H1 (cell line): ENCODE measurements around the gene NOL12. TPM values are rescaled to one million over a fixed set of nuclear protein-coding genes. Genes with fewer than 3 reads are reported as not detected.

ENCODE experiments used
- ASH2L ChIP-seq: fragments of 200-600, 300-600 bp; sonication (generic); IDR thresholded peaks from one replicate; pipeline ENCODE4 v1.7.1; 2017; ENCODE audit warnings: low read length
- BRCA1 ChIP-seq: IDR thresholded peaks from 2 replicates; pipeline ENCODE4 v1.6.1; 2012; ENCODE audit warnings: low read depth, low read length, improper control_type of control experiment
- CEBPB ChIP-seq: IDR thresholded peaks from 2 replicates; pipeline ENCODE4 v1.6.1; 2012; ENCODE audit warnings: low read depth, low read length
- CHD2 ChIP-seq: IDR thresholded peaks from 2 replicates; pipeline ENCODE4 v1.6.1; 2012; ENCODE audit warnings: low read length, improper control_type of control experiment
- CREB1 ChIP-seq: IDR thresholded peaks from 2 replicates; pipeline ENCODE4 v1.6.1; 2012; ENCODE audit warnings: inconsistent platforms
- EP300 ChIP-seq, 2 experiments: IDR thresholded peaks; 1 replicate in 1 of 2; 2 replicates in 1 of 2; pipeline ENCODE4 v1.6.1; 2011 to 2012; ENCODE audit warnings: low read depth in 2 of 2, low read length in 2 of 2, mild to moderate bottlenecking in 2 of 2, borderline replicate concordance in 1 of 2, inconsistent platforms in 1 of 2, moderate library complexity in 1 of 2
- GTF2F1 ChIP-seq: IDR thresholded peaks from 2 replicates; pipeline ENCODE4 v1.6.1; 2012; ENCODE audit warnings: low read depth, low read length, improper control_type of control experiment, borderline replicate concordance
- HDAC6 ChIP-seq: IDR thresholded peaks from one replicate; pipeline ENCODE4 v1.7.1; 2012; ENCODE audit warnings: low read depth, mild to moderate bottlenecking, inconsistent platforms, low read length, moderate library complexity
- JUN ChIP-seq: IDR thresholded peaks from 2 replicates; pipeline ENCODE4 v1.6.1; 2011; ENCODE audit warnings: low read depth, mild to moderate bottlenecking, improper control_type of control experiment, low read length
- JUND ChIP-seq: IDR thresholded peaks from 2 replicates; pipeline ENCODE4 v1.6.1; 2011; ENCODE audit warnings: mild to moderate bottlenecking, improper control_type of control experiment, low read length
- KDM1A ChIP-seq: fragments of 200-600, 300-600 bp; sonication (generic); IDR thresholded peaks from 2 replicates; pipeline ENCODE4 v1.7.1; 2016; ENCODE audit warnings: mild to moderate bottlenecking, low read length, borderline replicate concordance
- KDM5A ChIP-seq: fragments of 200-600 bp; IDR thresholded peaks from 2 replicates; pipeline ENCODE4 v1.7.1; 2012; ENCODE audit warnings: mild to moderate bottlenecking, low read length, inconsistent platforms, mixed read lengths
- POLR2AphosphoS5 ChIP-seq: IDR thresholded peaks from 2 replicates; pipeline ENCODE4 v1.6.1; 2011; ENCODE audit warnings: low read depth, low read length
- POU5F1 ChIP-seq: IDR thresholded peaks from 2 replicates; pipeline ENCODE4 v1.6.1; 2011; ENCODE audit warnings: low read depth, mild to moderate bottlenecking, low read length, moderate library complexity
- RAD21 ChIP-seq, 2 experiments: IDR thresholded peaks in 1 of 2; conservative IDR thresholded peaks in 1 of 2; 2 replicates each; pipeline ENCODE4 v1.6.1; 2011; ENCODE audit warnings: low read depth in 2 of 2, low read length in 2 of 2, improper control_type of control experiment in 1 of 2, inconsistent platforms in 1 of 2, mild to moderate bottlenecking in 1 of 2, moderate library complexity in 1 of 2
- RBBP5 ChIP-seq: IDR thresholded peaks from 2 replicates; pipeline ENCODE4 v1.7.1; 2012; ENCODE audit warnings: low read depth, mild to moderate bottlenecking, inconsistent platforms, low read length, moderate library complexity, borderline replicate concordance
- RFX5 ChIP-seq: IDR thresholded peaks from 2 replicates; pipeline ENCODE4 v1.6.1; 2011; ENCODE audit warnings: low read depth, low read length, improper control_type of control experiment, borderline replicate concordance
- RXRA ChIP-seq: IDR thresholded peaks from 2 replicates; pipeline ENCODE4 v1.6.1; 2011; ENCODE audit warnings: low read depth, mild to moderate bottlenecking, low read length, moderate library complexity; ENCODE audit not compliant: insufficient read depth
- SAP30 ChIP-seq: fragments of 300-600 bp; sonication (generic); IDR thresholded peaks from 2 replicates; pipeline ENCODE4 v1.7.1; 2012; ENCODE audit warnings: low read length, moderate library complexity, mild to moderate bottlenecking, inconsistent platforms; ENCODE audit not compliant: insufficient read depth, insufficient replicate concordance
- SRF ChIP-seq: IDR thresholded peaks from 2 replicates; pipeline ENCODE4 v1.6.1; 2011; ENCODE audit warnings: mild to moderate bottlenecking, low read depth, low read length, moderate library complexity
- TBP ChIP-seq: IDR thresholded peaks from 2 replicates; pipeline ENCODE4 v1.6.1; 2011; ENCODE audit warnings: low read depth, low read length, improper control_type of control experiment
- polyA plus RNA-seq, 7 experiments: library from polyadenylated mRNA; depleted of rRNA in 3 of 7; stranded (reverse) in 5 of 7; unstranded in 2 of 7; fragments of >200 nt in 5 of 7; fragments of 200-250 nt in 2 of 7; gene quantifications; 1 replicate in 5 of 7; 2 replicates in 1 of 7; 4 replicates in 1 of 7; pipeline versions ENCODE4 v1.2.1 to v1.2.3, GENCODE V29; 2011 to 2013; ENCODE audit warnings: missing spikeins in 2 of 7, mixed read lengths in 2 of 7
- total RNA-seq: library from RNA; stranded (reverse); fragmentation: NEBNext Ultra II Directional; extraction: Animal tissue kit (Norgen Biotek cat#: 25700); gene quantifications from 2 replicates; pipeline ENCODE4 v1.2.1, GENCODE V29; 2021
- TF ChIP-seq, protein P1 (sequence below), 3 experiments: IDR thresholded peaks; 1 replicate in 2 of 3; 2 replicates in 1 of 3; pipeline versions ENCODE4 v1.5.1 to v1.6.1; 2011; ENCODE audit warnings: low read length in 3 of 3, mild to moderate bottlenecking in 3 of 3, inconsistent platforms in 2 of 3, low read depth in 1 of 3, moderate library complexity in 1 of 3; ENCODE audit not compliant: insufficient read depth in 1 of 3; ENCODE audit errors: control extremely low read depth in 1 of 3
- TF ChIP-seq, protein P2 (sequence below): IDR thresholded peaks from 2 replicates; pipeline ENCODE4 v1.6.1; 2011; ENCODE audit warnings: low read length, improper control_type of control experiment

NOL12 gene
- total and polyA plus RNA-seq, 2 of the 8 experiments (the other 6 are each of a cell fraction or from before 2014, with no cell fraction given) = 25.3 to 28.3 TPM

DNA sequence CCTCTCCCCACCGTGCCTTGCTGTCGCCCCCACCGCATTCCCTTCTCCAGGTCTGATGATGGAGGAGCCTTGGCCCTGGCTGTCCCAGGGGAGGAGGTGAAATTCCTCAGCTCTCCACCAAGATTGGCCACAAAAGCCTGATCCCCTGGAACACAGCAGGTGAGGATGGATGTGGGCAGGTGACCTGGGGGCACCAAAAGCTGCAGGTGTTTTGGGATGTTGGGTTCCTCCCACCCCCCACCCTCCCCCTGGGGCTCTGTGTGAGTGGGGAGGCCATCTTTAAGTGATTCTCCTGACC is 11.3 kb downstream of the NOL12 start (continued):
- TF ChIP-seq, protein P1, sequence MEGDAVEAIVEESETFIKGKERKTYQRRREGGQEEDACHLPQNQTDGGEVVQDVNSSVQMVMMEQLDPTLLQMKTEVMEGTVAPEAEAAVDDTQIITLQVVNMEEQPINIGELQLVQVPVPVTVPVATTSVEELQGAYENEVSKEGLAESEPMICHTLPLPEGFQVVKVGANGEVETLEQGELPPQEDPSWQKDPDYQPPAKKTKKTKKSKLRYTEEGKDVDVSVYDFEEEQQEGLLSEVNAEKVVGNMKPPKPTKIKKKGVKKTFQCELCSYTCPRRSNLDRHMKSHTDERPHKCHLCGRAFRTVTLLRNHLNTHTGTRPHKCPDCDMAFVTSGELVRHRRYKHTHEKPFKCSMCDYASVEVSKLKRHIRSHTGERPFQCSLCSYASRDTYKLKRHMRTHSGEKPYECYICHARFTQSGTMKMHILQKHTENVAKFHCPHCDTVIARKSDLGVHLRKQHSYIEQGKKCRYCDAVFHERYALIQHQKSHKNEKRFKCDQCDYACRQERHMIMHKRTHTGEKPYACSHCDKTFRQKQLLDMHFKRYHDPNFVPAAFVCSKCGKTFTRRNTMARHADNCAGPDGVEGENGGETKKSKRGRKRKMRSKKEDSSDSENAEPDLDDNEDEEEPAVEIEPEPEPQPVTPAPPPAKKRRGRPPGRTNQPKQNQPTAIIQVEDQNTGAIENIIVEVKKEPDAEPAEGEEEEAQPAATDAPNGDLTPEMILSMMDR (IDR thresholded peaks at IDR 0.05; ENCODE audit: control extremely low read depth in 1 of 3, insufficient read depth in 1 of 3, low read depth in 1 of 3, low read length in 3 of 3) = peak in 1 of 3 experiments; percentile 5; a peak in 1 of 4 replicates
- no peak for TF ChIP-seq SAP30
- 0 out of 4 replicates have a peak, but pooled peaks of 1 of the 2 experiments have one; percentile 1 for TF ChIP-seq RAD21 (IDR thresholded peaks at IDR 0.05 in 1 of 2, conservative IDR thresholded peaks at IDR 0.05 in 1 of 2; ENCODE audit: low read depth in 2 of 2, low read length in 2 of 2)
- no peak for TF ChIP-seq KDM5A
- TF ChIP-seq POU5F1 = no peak
- TF ChIP-seq RXRA = no peak
- TF ChIP-seq, protein P2, sequence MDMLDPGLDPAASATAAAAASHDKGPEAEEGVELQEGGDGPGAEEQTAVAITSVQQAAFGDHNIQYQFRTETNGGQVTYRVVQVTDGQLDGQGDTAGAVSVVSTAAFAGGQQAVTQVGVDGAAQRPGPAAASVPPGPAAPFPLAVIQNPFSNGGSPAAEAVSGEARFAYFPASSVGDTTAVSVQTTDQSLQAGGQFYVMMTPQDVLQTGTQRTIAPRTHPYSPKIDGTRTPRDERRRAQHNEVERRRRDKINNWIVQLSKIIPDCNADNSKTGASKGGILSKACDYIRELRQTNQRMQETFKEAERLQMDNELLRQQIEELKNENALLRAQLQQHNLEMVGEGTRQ = no peak
- TF ChIP-seq JUN = no peak
- no peak for TF ChIP-seq GTF2F1
- TF ChIP-seq CREB1 = no peak
- TF ChIP-seq CEBPB = no peak
- TF ChIP-seq TBP = no peak
- TF ChIP-seq SRF = no peak
- no peak for TF ChIP-seq POLR2AphosphoS5
- no peak for TF ChIP-seq ASH2L
- no peak for TF ChIP-seq CHD2
- TF ChIP-seq RFX5 = no peak
- no peak for TF ChIP-seq BRCA1
- no peak for TF ChIP-seq JUND
- no peak for TF ChIP-seq RBBP5
- TF ChIP-seq KDM1A = no peak
- TF ChIP-seq HDAC6 = no peak
- TF ChIP-seq EP300 (IDR thresholded peaks at IDR 0.05; ENCODE audit: borderline replicate concordance in 1 of 2, low read depth in 2 of 2, low read length in 2 of 2) = no peak
